Measurements from ENCODE around the gene COPB2.

The COPB2 gene

DNA sequence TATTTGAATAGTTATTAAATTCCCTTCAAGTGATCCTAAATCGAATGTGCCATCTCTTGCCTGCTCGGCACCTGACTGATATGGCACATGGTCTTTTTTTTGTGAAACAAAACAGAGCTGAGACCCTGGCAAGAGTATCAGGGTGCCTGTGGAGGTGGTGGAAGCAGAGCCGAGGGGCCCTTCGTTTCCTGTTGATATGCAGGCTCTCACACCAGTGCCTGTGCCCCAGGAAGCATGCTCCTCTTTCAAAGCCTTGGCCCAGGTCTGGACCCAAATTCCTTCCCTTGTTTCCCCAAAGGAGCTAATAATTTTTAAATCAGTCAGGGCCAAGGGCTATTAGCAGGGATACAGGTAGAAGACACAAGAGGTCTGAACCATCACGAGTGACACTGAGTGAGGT, 67.1 kb downstream of the COPB2 start:
- H3K27ac ChIP-seq, result no peak overlapping the region
- TF ChIP-seq, protein P1, sequence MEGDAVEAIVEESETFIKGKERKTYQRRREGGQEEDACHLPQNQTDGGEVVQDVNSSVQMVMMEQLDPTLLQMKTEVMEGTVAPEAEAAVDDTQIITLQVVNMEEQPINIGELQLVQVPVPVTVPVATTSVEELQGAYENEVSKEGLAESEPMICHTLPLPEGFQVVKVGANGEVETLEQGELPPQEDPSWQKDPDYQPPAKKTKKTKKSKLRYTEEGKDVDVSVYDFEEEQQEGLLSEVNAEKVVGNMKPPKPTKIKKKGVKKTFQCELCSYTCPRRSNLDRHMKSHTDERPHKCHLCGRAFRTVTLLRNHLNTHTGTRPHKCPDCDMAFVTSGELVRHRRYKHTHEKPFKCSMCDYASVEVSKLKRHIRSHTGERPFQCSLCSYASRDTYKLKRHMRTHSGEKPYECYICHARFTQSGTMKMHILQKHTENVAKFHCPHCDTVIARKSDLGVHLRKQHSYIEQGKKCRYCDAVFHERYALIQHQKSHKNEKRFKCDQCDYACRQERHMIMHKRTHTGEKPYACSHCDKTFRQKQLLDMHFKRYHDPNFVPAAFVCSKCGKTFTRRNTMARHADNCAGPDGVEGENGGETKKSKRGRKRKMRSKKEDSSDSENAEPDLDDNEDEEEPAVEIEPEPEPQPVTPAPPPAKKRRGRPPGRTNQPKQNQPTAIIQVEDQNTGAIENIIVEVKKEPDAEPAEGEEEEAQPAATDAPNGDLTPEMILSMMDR (IDR thresholded peaks at IDR 0.05), result no peak
- H3K4me3 ChIP-seq, result no peak overlapping the region
- DNase-seq (ENCODE audit: low spot score), result no peak

DNA sequence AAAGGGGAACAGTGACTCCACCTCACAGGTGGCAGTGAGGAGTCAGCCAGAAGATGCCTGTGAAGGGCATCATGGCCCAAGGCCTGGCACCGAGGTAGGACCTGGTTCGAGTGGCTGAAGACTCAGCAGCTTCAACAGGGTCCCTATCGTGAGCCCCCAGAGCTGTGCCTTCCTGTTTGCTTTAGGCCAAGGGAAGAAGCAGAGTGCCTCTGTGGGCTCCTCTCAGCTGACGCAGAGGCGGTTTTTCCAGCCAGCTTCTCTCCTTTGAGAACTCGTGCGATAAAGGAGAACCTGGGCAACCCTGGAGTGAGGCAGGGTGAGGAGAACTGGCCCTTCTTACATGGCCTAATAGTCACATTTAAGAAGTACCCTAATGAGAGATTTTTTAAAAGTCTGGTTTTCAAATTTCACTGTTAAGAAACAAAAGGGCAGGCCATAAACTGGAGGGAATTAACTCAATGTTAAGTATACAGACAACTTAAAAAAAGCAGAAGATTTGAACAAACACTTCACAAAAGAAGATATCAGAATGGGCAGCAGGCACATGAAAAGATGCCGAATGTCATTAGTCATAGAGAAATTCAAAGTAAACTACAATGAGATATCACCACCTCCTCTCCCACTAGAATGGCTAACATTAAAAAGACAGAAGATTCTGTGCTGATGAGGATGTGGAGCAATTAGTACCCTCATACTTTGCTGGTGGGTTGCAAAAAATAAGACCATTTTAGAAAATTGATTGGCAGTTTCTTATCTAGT, 68.7 kb downstream of the COPB2 start:
- no peak for DNase-seq (ENCODE audit: low spot score)
- TF ChIP-seq, protein P1 (IDR thresholded peaks at IDR 0.05), result no peak

DNA sequence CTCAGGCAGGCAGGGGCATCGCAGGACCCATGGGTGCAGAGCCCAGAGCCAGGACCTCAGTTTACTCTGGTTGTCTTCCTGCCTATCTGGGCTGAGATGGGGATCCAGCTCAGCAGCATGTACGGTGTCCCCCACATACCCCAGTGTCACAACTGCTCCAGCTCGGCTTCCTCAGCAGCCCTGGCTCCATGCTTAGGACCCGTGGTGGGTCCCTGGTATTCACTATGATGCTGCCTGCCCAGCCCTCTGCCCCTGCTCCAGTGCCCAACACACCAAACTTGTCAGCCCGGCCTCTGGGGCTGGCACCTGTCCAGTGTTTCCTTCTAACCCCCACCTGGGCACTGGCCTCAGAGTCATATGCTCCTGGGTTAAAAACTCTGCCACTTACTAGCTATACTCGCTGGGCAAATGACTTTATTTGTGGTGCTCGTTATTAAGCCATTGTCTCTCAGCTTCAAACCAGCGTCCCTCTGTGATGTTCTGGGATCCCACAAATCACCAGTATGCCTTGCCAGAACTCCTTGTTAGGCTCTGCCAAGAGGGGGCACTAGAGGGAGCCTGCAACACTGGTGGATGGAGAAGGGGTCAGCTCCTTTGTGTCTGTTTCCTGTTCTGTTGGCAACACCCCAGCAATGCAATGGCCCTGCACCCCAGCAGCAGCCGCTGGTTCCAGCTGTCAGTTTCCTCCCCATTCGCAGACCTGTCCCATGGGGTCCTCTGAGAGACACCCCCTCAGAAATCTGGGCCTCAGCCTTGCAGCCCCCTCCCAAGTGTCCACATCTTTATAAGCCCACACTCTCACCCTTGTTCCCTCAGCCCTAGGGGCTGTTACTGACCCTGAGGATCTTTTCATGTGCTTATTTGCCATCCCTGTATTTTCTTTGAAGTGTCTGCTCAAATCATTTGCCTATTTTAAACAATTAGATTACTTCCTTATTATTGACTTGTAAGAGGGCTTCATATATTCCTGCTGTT, 69.7 kb downstream of the COPB2 start:
- Histone ChIP-seq H3K27ac (no peak overlapping the region), H3K4me3 (no peak overlapping the region)
- TF ChIP-seq, protein P1 (IDR thresholded peaks at IDR 0.05), result no peak
- no peak for DNase-seq (ENCODE audit: low spot score)

More for the DNA sequence above, 68.7 kb downstream of the COPB2 start:
- Histone ChIP-seq H3K27ac (no peak overlapping the region), H3K4me3 (no peak overlapping the region)

DNA sequence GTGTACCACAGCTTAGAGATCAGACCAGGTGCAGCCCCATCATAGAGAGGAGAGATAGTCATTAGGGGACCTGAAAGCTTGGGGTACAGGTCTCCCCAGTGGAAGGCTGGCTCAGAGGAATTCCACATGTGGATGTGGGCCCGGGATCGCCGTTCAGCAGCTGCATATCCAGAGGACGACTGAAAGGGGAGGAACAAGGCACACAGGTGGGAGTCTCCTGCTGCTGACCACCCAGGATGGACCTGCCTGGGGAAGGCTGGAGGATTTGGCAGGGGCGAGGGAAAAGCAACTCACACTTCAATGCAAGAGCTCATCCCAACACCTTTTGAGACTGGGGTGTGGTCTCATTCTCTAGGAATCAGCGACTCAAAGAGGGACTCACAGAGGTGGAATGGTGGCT, 70.6 kb downstream of the COPB2 start:
- Histone ChIP-seq H3K4me3 (no peak overlapping the region), H3K27ac (no peak overlapping the region)
- no peak for DNase-seq (ENCODE audit: low spot score)
- TF ChIP-seq, protein P1 (IDR thresholded peaks at IDR 0.05), result no peak

DNA sequence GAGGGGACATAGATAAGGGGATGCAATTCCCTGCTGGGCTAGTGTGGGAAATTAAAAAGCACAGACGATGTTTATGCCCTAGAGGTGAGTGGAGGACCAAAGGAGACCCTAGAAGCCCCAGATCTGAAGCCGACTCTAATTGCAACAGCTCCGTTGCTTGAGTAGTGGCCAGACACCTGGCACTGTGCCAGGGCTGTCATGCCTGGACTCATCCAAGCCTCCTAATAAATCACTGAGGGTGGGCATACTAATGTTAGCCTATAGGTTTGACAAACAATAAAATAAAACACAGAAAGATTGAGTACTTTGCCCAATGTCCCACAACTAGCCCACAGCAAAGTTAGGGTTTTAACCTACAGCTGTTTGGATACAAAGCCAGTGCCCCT, 71.0 kb downstream of the COPB2 start:
- TF ChIP-seq, protein P1 (IDR thresholded peaks at IDR 0.05), result no peak
- H3K27ac ChIP-seq, result no peak overlapping the region
- no peak overlapping the region for H3K4me3 ChIP-seq
- no peak for DNase-seq (ENCODE audit: low spot score)

DNA sequence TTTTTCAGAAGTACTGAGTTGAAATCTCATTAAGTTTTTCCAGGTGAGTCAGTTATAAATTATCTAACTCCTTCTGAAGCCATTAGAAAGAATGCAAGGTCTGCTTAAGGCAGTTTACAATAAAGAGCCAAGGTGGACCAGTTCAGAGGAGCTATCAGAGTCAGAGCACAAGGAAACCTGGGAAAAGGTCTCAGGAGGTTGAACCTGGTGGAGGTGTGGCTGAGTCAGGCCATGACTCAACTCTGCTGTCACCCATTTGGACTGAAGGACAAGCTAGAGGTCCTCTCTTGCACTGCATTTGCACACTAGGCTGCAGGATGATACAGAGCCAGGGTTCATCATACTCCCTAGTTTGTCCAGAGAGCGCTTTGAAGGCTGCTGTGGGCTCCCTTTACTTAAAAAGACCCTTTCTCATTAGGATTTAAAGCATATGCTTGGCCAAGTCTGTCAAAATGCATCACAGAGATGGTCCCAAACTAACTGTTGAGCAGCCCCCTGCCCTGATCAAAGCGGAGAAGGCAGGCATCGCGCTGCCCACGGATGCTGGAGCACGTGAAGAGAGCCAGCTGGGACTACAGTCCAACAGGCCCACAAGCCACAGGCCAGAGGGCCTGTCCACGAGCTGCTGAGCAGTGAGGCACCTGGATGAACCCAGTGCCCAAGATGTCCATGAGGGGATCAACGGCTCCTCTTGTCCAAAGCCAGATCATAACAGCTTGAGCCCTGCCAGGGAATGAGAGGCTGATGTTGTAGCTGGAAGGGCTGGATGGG, 71.6 kb downstream of the COPB2 start:
- Histone ChIP-seq H3K4me3 (no peak overlapping the region), H3K27ac (no peak overlapping the region)
- no peak for DNase-seq (ENCODE audit: low spot score)
- TF ChIP-seq, protein P1 (IDR thresholded peaks at IDR 0.05), result no peak
